ENCODE measurements around the gene JMJD1C.

- no peak for TF ChIP-seq CTCF (IDR thresholded peaks at IDR 0.05)
- no peak for TF ChIP-seq POLR2A (IDR thresholded peaks at IDR 0.05)
Observed at GRCh38 chr10:63219749-63220148, 246.0 kb downstream of the JMJD1C start.

All from adrenal gland (tissue), 5 donors.